HCT116 (cell line): Measurements from ENCODE around the gene ATAD2B. TPM values are rescaled to one million over a fixed set of nuclear protein-coding genes. Genes with fewer than 3 reads are reported as not detected.

ENCODE experiments used
- ATAC-seq: fragments of 200-7000 bp; cut with Tn5 transposase; 2 replicates; pipeline ENCODE4 v1.9.1; 2020; ENCODE audit warnings: mild to moderate bottlenecking, moderate library complexity
- BruUV-seq: library from RNA; stranded (reverse); fragments of 400-500 nt; replicated peaks from 2 replicates; lab custom pipeline; 2021; lab: Mats Ljungman, UMichigan
- CTCF ChIA-PET: fragments of 300-600 bp; sonication (Branson Sonifier 250); formaldehyde crosslinking; loops from one replicate; lab custom pipeline; 2021; ENCODE audit warnings: antibody characterized with exemption; lab: Charles Lee
- POLR2A ChIA-PET: fragments of 300-600, 350-600 bp; sonication (Branson Sonifier 250); formaldehyde crosslinking; loops from one replicate; lab custom pipeline; 2021; ENCODE audit warnings: antibody characterized with exemption; lab: Charles Lee
- RAD21 ChIA-PET, 2 experiments: fragments of 300-600 bp; sonication (Branson Sonifier 250); formaldehyde crosslinking; loops; one replicate each; lab custom pipeline; 2023; ENCODE audit warnings: low total read pairs in 2 of 2; ENCODE audit not compliant: uncharacterized antibody in 2 of 2, unreplicated experiment in 2 of 2, low non-redundant PET in 1 of 2; lab: Charles Lee
- DNase-seq: peaks from one replicate; pipeline ENCODE4 v3.0.0-alpha.2; 2010; ENCODE audit warnings: low read depth, low spot score
- H2AFZ ChIP-seq: fragments of 200-600 bp; shearing (Covaris generic), sonication (generic); 2 replicates; pipeline ENCODE4 v1.6.1; 2017; ENCODE audit warnings: low read depth, mixed run types, mixed read lengths, antibody characterized with exemption, low read length; ENCODE audit not compliant: poor library complexity, severe bottlenecking
- H3K27ac ChIP-seq: 2 replicates; pipeline ENCODE4 v1.5.1; 2012; ENCODE audit warnings: low read depth, low read length
- H3K27me3 ChIP-seq: fragments of 200-600 bp; sonication (generic); 2 replicates; pipeline ENCODE4 v1.6.1; 2016; ENCODE audit warnings: mixed run types, low read length, mixed read lengths; ENCODE audit not compliant: insufficient read depth
- H3K36me3 ChIP-seq, 2 experiments: fragments of 200-500 bp in 1 of 2; fragments of 200-600 bp in 1 of 2; sonication (Bioruptor generic) in 1 of 2; sonication (generic) in 1 of 2; 2 replicates each; pipeline versions ENCODE4 v1.5.1 to v1.6.1; 2014 to 2016; ENCODE audit warnings: low read length in 2 of 2, inconsistent platforms in 1 of 2, mixed read lengths in 1 of 2, mixed run types in 1 of 2; ENCODE audit not compliant: insufficient read depth in 2 of 2, control insufficient read depth in 1 of 2
- H3K4me1 ChIP-seq, 2 experiments: fragments of 200-600 bp in 1 of 2; sonication (generic) in 1 of 2; 2 replicates each; pipeline versions ENCODE4 v1.5.1 to v1.6.1; 2012 to 2017; ENCODE audit warnings: low read length in 2 of 2, inconsistent platforms in 1 of 2, mild to moderate bottlenecking in 1 of 2, mixed read lengths in 1 of 2, mixed run types in 1 of 2, moderate library complexity in 1 of 2; ENCODE audit not compliant: insufficient read depth in 2 of 2, control insufficient read depth in 1 of 2
- H3K4me2 ChIP-seq: fragments of 200-600 bp; sonication (generic); 2 replicates; pipeline ENCODE4 v1.6.1; 2017; ENCODE audit warnings: mixed run types, low read length, mixed read lengths
- H3K4me3 ChIP-seq, 2 experiments: fragments of 200-600 bp in 1 of 2; sonication (generic) in 1 of 2; replicated peaks in 1 of 2; 2 replicates each; pipeline ENCODE4 v1.5.1; 2011 to 2016; ENCODE audit warnings: low read length in 2 of 2, control low read depth in 1 of 2, low read depth in 1 of 2, mild to moderate bottlenecking in 1 of 2, mixed read lengths in 1 of 2, mixed run types in 1 of 2
- H3K79me2 ChIP-seq: fragments of 200-600 bp; sonication (generic); 2 replicates; pipeline ENCODE4 v1.6.1; 2017; ENCODE audit warnings: mild to moderate bottlenecking, mixed run types, low read length, moderate library complexity, mixed read lengths; ENCODE audit not compliant: insufficient read depth
- H3K9ac ChIP-seq: fragments of 200-600 bp; sonication (generic); 2 replicates; pipeline ENCODE4 v1.6.1; 2016; ENCODE audit warnings: low read length, mixed read lengths
- H3K9me2 ChIP-seq: fragments of 200-600 bp; sonication (generic), shearing (Covaris generic); 2 replicates; pipeline ENCODE4 v1.6.1; 2017; ENCODE audit warnings: mixed run types, mild to moderate bottlenecking, moderate library complexity; ENCODE audit not compliant: insufficient read depth
- H3K9me3 ChIP-seq, 2 experiments: fragments of 200-500 bp in 1 of 2; fragments of 200-600 bp in 1 of 2; sonication (Bioruptor generic) in 1 of 2; sonication (generic) in 1 of 2; 2 replicates each; pipeline ENCODE4 v1.6.1; 2014 to 2017; ENCODE audit warnings: low read length in 2 of 2, mixed read lengths in 2 of 2, inconsistent platforms in 1 of 2, low read depth in 1 of 2, mild to moderate bottlenecking in 1 of 2, mixed run types in 1 of 2, moderate library complexity in 1 of 2; ENCODE audit not compliant: control insufficient read depth in 1 of 2, insufficient read depth in 1 of 2
- H4K20me1 ChIP-seq: fragments of 200-600 bp; sonication (generic), shearing (Covaris generic); 2 replicates; pipeline ENCODE4 v1.6.1; 2017; ENCODE audit warnings: mixed run types, mild to moderate bottlenecking, moderate library complexity; ENCODE audit not compliant: insufficient read depth
- CEBPB ChIP-seq: IDR thresholded peaks from 2 replicates; pipeline ENCODE4 v1.6.1; 2012; ENCODE audit warnings: low read depth
- CTCF ChIP-seq, 3 experiments: fragments of 200-600 bp in 1 of 3; sonication (generic) in 1 of 3; IDR thresholded peaks in 2 of 3; conservative IDR thresholded peaks in 1 of 3; 2 replicates each; pipeline ENCODE4 v1.5.1; 2012 to 2017; ENCODE audit warnings: low read depth in 2 of 3, low read length in 2 of 3, antibody characterized with exemption in 1 of 3, borderline replicate concordance in 1 of 3, control low read depth in 1 of 3, mild to moderate bottlenecking in 1 of 3, mixed read lengths in 1 of 3, mixed run types in 1 of 3, moderate library complexity in 1 of 3; ENCODE audit not compliant: insufficient read depth in 1 of 3
- ELF1 ChIP-seq: IDR thresholded peaks from 2 replicates; pipeline ENCODE4 v1.6.1; 2012; ENCODE audit warnings: low read depth, borderline replicate concordance
- EZH2 ChIP-seq: fragments of 200-600 bp; sonication (generic); IDR thresholded peaks from 2 replicates; pipeline ENCODE4 v1.6.1; 2017; ENCODE audit warnings: antibody characterized with exemption, mixed run types
- EZH2phosphoT487 ChIP-seq: fragments of 200-600 bp; IDR thresholded peaks from 2 replicates; pipeline ENCODE4 v1.6.1; 2018; ENCODE audit warnings: antibody characterized with exemption, borderline replicate concordance
- JUND ChIP-seq: IDR thresholded peaks from 2 replicates; pipeline ENCODE4 v1.6.1; 2012
- POLR2A ChIP-seq: IDR thresholded peaks from 2 replicates; pipeline ENCODE4 v1.7.0; 2011; ENCODE audit warnings: borderline replicate concordance; ENCODE audit not compliant: insufficient read depth, insufficient read length; ENCODE audit errors: extremely low read depth
- POLR2AphosphoS5 ChIP-seq: IDR thresholded peaks from 2 replicates; pipeline ENCODE4 v1.6.1; 2011; ENCODE audit warnings: mild to moderate bottlenecking, low read depth, low read length, moderate library complexity
- RAD21 ChIP-seq: IDR thresholded peaks from 2 replicates; pipeline ENCODE4 v1.6.1; 2012; ENCODE audit warnings: low read depth, mild to moderate bottlenecking
- SP1 ChIP-seq: IDR thresholded peaks from 2 replicates; pipeline ENCODE4 v1.6.1; 2012; ENCODE audit warnings: low read depth
- YY1 ChIP-seq: IDR thresholded peaks from 2 replicates; pipeline ENCODE4 v1.6.1; 2011; ENCODE audit warnings: low read length, low read depth, moderate library complexity, mild to moderate bottlenecking; ENCODE audit not compliant: insufficient replicate concordance; ENCODE audit errors: extremely low read depth
- intact Hi-C: fragments of 100-400 bp; cut with micrococcal nuclease; formaldehyde crosslinking; loops from 2 replicates; pipeline ENCODE4 v1.10.0; 2022
- total RNA-seq: library from RNA; stranded (reverse); gene quantifications from one replicate; pipeline ENCODE4 v1.2.1, GENCODE V29; 2021; ENCODE audit not compliant: unreplicated experiment
- TF ChIP-seq, protein P1 (sequence below): IDR thresholded peaks from 2 replicates; pipeline ENCODE4 v1.6.1; 2012; ENCODE audit warnings: low read depth
- TF ChIP-seq, protein P2 (sequence below): IDR thresholded peaks from 2 replicates; pipeline ENCODE4 v1.6.1; 2012

The ATAD2B gene
- total RNA-seq, 1 experiment from 2014 or later, result 9.6 TPM

DNA sequence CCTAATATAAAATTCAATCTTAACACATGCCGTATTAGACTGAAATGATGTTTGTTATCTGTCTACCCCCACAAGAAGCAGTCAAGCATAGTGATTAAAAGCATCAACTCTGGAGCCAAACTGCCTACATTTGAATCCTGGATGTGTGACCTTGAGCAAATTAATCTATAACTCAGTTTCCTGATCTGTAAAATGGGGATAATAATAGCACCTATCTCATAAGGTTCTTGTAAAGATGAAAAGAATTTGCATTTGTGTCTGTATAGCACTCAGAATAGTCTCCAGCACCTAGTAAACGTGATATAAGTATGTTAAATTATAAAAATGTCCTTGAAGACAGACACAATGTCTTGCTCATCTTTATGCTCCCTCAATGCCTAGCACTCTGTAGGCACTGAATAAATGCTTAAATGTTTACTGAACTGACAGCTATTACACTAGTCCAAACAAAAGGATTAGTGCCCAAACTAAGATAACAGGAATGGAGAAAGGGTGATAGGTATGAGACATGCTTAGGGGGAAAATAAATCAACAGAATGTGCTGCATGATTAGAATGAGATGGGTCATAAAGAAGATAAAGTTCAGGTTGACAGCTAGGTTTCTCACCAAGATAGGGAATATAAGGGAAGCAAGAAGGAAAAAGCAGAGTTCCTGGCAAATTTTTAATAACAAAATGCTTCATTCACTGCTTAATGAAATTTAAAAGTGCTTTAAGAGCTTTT, 180.6 kb downstream of the ATAD2B start (continued):
- TF ChIP-seq YY1 (no peak), ELF1 (no peak), POLR2AphosphoS5 (no peak), EZH2 (no peak), RAD21 (no peak), JUND (no peak)

- H3K4me1 ChIP-seq, result no peaks in the 10 kb centered on the region
- H3K9me2 ChIP-seq, result no peaks in the 10 kb centered on the region
- no peaks in the 10 kb centered on the region for H4K20me1 ChIP-seq
- ChIA-PET CTCF (no interaction called here), POLR2A (no interaction called here), RAD21 (no interaction called here)
- no peak overlapping the region for H3K4me3 ChIP-seq
- TF ChIP-seq CEBPB (no peak), POLR2AphosphoS5 (no peak), ELF1 (no peak), YY1 (no peak), EZH2phosphoT487 (no peak), SP1 (no peak), JUND (no peak), POLR2A (no peak), EZH2 (no peak), CTCF (IDR thresholded peaks at IDR 0.05 in 2 of 3, conservative IDR thresholded peaks at IDR 0.05 in 1 of 3; ENCODE audit: borderline replicate concordance in 1 of 3, insufficient read depth in 1 of 3, low read depth in 2 of 3, low read length in 2 of 3) (no peak)
- TF ChIP-seq, protein P1, sequence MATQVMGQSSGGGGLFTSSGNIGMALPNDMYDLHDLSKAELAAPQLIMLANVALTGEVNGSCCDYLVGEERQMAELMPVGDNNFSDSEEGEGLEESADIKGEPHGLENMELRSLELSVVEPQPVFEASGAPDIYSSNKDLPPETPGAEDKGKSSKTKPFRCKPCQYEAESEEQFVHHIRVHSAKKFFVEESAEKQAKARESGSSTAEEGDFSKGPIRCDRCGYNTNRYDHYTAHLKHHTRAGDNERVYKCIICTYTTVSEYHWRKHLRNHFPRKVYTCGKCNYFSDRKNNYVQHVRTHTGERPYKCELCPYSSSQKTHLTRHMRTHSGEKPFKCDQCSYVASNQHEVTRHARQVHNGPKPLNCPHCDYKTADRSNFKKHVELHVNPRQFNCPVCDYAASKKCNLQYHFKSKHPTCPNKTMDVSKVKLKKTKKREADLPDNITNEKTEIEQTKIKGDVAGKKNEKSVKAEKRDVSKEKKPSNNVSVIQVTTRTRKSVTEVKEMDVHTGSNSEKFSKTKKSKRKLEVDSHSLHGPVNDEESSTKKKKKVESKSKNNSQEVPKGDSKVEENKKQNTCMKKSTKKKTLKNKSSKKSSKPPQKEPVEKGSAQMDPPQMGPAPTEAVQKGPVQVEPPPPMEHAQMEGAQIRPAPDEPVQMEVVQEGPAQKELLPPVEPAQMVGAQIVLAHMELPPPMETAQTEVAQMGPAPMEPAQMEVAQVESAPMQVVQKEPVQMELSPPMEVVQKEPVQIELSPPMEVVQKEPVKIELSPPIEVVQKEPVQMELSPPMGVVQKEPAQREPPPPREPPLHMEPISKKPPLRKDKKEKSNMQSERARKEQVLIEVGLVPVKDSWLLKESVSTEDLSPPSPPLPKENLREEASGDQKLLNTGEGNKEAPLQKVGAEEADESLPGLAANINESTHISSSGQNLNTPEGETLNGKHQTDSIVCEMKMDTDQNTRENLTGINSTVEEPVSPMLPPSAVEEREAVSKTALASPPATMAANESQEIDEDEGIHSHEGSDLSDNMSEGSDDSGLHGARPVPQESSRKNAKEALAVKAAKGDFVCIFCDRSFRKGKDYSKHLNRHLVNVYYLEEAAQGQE, result no peak
- TF ChIP-seq, protein P2, sequence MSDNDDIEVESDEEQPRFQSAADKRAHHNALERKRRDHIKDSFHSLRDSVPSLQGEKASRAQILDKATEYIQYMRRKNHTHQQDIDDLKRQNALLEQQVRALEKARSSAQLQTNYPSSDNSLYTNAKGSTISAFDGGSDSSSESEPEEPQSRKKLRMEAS, result no peak
- no peak for ATAC-seq
- intact Hi-C loops, result no loop called here
- no peak overlapping the region for H3K9ac ChIP-seq
- H3K27me3 ChIP-seq, result no peaks in the 10 kb centered on the region
- H3K4me2 ChIP-seq, result no peak overlapping the region
- H3K36me3 ChIP-seq, result no peaks in the 10 kb centered on the region
- H3K9me3 ChIP-seq, result no peaks in the 10 kb centered on the region
- no peak overlapping the region for H3K27ac ChIP-seq
- no TSS peak for BruUV-seq
- no peaks in the 10 kb centered on the region for H3K79me2 ChIP-seq
- DNase-seq, result no peak
- no peak overlapping the region for H2AFZ ChIP-seq
Measured at GRCh38 chr2:23745726-23746105, 181.2 kb downstream of the ATAD2B start.
